Upper lobe of left lung (tissue), 6 donors: ENCODE measurements around the gene ZFHX3. TPM values are rescaled to one million over a fixed set of nuclear protein-coding genes. Genes with fewer than 3 reads are reported as not detected.

Experiments
- ATAC-seq, 2 donors: fragments of 200-7000 bp; cut with Tn5 transposase; one replicate each; pipeline ENCODE4 v1.9.1; 2022; ENCODE audit warnings: mild to moderate bottlenecking in 2 of 2, moderate library complexity in 2 of 2; ENCODE audit not compliant: low FRiP score in 2 of 2
- DNase-seq, 2 donors: peaks; one replicate each; pipeline ENCODE4 v3.0.0-alpha.2; 2019 to 2020
- H3K27ac ChIP-seq, 4 donors: fragments of 200-600 bp; sonication (generic); one replicate each; pipeline ENCODE4 v1.5.1; 2016 to 2019
- H3K27me3 ChIP-seq, 4 donors: fragments of 200-600 bp; sonication (generic); one replicate each; pipeline ENCODE4 v1.5.1; 2017 to 2019
- H3K36me3 ChIP-seq, 4 donors: fragments of 200-600 bp; sonication (generic); one replicate each; pipeline ENCODE4 v1.5.1; 2016 to 2019
- H3K4me1 ChIP-seq, 4 donors: fragments of 200-600 bp; sonication (generic); one replicate each; pipeline ENCODE4 v1.5.1; 2018 to 2019
- H3K4me3 ChIP-seq, 4 donors: fragments of 200-600 bp; sonication (generic); one replicate each; pipeline ENCODE4 v1.5.1; 2017 to 2019; ENCODE audit warnings: mild to moderate bottlenecking in 2 of 4, moderate library complexity in 1 of 4
- H3K9me3 ChIP-seq, 4 donors: fragments of 200-600 bp; sonication (generic); one replicate each; pipeline ENCODE4 v1.5.1; 2018 to 2019
- EP300 ChIP-seq, 4 donors: sonication (generic); formaldehyde crosslinking; IDR thresholded peaks; one replicate each; pipeline ENCODE4 v1.5.1; 2017; ENCODE audit warnings: antibody characterized with exemption in 4 of 4, control low read depth in 2 of 4
- POLR2A ChIP-seq, 4 donors: fragments of 450-650 bp; IDR thresholded peaks; one replicate each; pipeline ENCODE4 v1.5.1; 2016 to 2017; ENCODE audit warnings: antibody characterized with exemption in 4 of 4, mild to moderate bottlenecking in 2 of 4
- POLR2AphosphoS5 ChIP-seq, 2 donors: sonication (generic); formaldehyde crosslinking; IDR thresholded peaks; one replicate each; pipeline ENCODE4 v1.5.1; 2017; ENCODE audit warnings: antibody characterized with exemption in 2 of 2
- WGBS, 2 donors: methylation state at CpG; one replicate each; pipeline ENCODE4 v1.1.5; 2017 to 2018; 5-methylcytosine and 5-hydroxymethylcytosine counted together
- total RNA-seq, 6 donors: library from RNA; depleted of rRNA in 4 of 6; stranded (reverse); fragments of >200 nt in 4 of 6; gene quantifications; one replicate each; pipeline versions ENCODE4 v1.1.0 to v1.2.1, GENCODE V29; 2016 to 2021
- TF ChIP-seq, protein P1 (sequence below), 6 experiments: fragments of 450-650 bp in 4 of 6; fragments of 200-600 bp in 2 of 6; sonication (generic) in 2 of 6; IDR thresholded peaks; one replicate each; pipeline ENCODE4 v1.5.1; 2016 to 2019; ENCODE audit warnings: antibody characterized with exemption in 6 of 6
- donor health status: DM: no; HTN: no; CAD: no; lungs with moderate emphysema.
- donor health status: DM: no; HTN: yes; CAD: no; lungs with severe emphysema.

ZFHX3 gene
- total RNA-seq, 6 donors from 2014 or later: 22.4 to 40.3 (median 27.0) TPM

- Histone ChIP-seq H3K4me1 (peaks cover 7 to 17% (median 12%) of the 10 kb centered on the region in 4 donors), H3K36me3 (peaks cover 0 to 19% (median 8%) of the 10 kb centered on the region in 4 donors), H3K27me3 (no peaks in the 10 kb centered on the region), H3K27ac (no peak overlapping the region), H3K9me3 (no peaks in the 10 kb centered on the region), H3K4me3 (no peak overlapping the region)
- TF ChIP-seq, protein P1, sequence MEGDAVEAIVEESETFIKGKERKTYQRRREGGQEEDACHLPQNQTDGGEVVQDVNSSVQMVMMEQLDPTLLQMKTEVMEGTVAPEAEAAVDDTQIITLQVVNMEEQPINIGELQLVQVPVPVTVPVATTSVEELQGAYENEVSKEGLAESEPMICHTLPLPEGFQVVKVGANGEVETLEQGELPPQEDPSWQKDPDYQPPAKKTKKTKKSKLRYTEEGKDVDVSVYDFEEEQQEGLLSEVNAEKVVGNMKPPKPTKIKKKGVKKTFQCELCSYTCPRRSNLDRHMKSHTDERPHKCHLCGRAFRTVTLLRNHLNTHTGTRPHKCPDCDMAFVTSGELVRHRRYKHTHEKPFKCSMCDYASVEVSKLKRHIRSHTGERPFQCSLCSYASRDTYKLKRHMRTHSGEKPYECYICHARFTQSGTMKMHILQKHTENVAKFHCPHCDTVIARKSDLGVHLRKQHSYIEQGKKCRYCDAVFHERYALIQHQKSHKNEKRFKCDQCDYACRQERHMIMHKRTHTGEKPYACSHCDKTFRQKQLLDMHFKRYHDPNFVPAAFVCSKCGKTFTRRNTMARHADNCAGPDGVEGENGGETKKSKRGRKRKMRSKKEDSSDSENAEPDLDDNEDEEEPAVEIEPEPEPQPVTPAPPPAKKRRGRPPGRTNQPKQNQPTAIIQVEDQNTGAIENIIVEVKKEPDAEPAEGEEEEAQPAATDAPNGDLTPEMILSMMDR (IDR thresholded peaks at IDR 0.05): no peak
- no peak for TF ChIP-seq EP300 (IDR thresholded peaks at IDR 0.05)
- TF ChIP-seq POLR2A (IDR thresholded peaks at IDR 0.05): no peak
- no peak for TF ChIP-seq POLR2AphosphoS5 (IDR thresholded peaks at IDR 0.05)
- 95 to 96% methylated on average over 7 of the region's 7 CpGs for WGBS, 2 donors
- ATAC-seq (no peak), DNase-seq (no peak)
Measured at GRCh38 chr16:72789465-72789864, 258.5 kb downstream of the ZFHX3 start.

- TF ChIP-seq POLR2A (IDR thresholded peaks at IDR 0.05) (no peak), EP300 (IDR thresholded peaks at IDR 0.05) (no peak), POLR2AphosphoS5 (IDR thresholded peaks at IDR 0.05) (no peak)
- TF ChIP-seq, protein P1 (IDR thresholded peaks at IDR 0.05): no peak
- Histone ChIP-seq H3K36me3 (peaks cover 0 to 12% (median 5%) of the 10 kb centered on the region in 4 donors), H3K4me3 (peak overlapping the region in 3 of 4 donors; percentile 39 to 55 (median 53)), H3K4me1 (peaks cover 7 to 17% (median 12%) of the 10 kb centered on the region in 4 donors), H3K9me3 (no peaks in the 10 kb centered on the region), H3K27ac (peak overlapping the region in 2 of 4 donors; percentile 79 to 82), H3K27me3 (no peaks in the 10 kb centered on the region)
- ATAC-seq (no peak), DNase-seq (peak in 1 of 2 donors; percentile 72)
- WGBS, 2 donors: 65 to 87% methylated on average over 18 of the region's 18 CpGs
Measured at GRCh38 chr16:72788269-72788809, 259.6 kb downstream of the ZFHX3 start.

DNA sequence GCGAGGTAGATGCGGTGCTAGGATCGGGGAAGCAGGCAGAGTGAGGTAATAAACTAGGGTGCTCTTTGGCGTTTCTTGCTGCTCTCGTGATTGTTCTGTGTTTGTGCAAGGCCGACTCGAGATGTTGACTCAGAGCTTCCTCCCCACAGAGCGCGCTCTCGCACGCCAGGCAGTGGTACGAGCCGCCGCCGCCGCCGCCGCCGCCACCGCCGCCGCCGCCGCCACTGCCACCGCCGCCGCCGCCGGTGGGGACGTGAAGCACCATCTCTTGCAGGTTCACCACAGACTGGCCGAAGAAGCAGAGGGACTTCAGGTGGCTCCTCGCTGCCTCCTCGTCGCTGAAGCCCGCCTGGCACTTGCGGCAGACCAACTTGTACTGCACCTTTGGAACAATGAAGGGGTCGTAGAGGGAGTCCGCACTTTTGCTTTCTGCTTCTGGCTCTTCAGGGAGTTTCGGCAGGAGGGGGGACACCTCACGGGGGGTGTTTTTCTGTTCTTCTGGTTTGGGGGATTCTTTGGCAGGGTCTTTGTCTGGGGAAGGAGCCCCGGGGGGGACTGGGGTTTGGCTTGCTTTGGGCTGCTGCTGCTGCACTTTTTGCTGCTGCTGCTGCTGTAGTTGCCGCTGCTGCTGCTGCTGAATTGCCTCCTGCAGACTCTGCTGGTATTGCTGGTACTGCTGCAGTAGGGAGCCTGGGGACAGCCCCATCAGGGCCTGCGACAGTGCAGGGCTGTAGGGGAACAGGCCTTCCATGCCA lies 260.2 kb downstream of the ZFHX3 start:
- peaks cover 7 to 17% (median 12%) of the 10 kb centered on the region in 4 donors for H3K4me1 ChIP-seq
- H3K27me3 ChIP-seq: no peaks in the 10 kb centered on the region
- peak overlapping the region in 3 of 4 donors; percentile 39 to 55 (median 53) for H3K4me3 ChIP-seq
- TF ChIP-seq POLR2A (IDR thresholded peaks at IDR 0.05): peak in 1 of 4 donors; percentile 50
- peak in 1 of 4 donors; percentile 90 for TF ChIP-seq EP300 (IDR thresholded peaks at IDR 0.05)
- TF ChIP-seq, protein P1 (IDR thresholded peaks at IDR 0.05): peak in 1 of 6 experiments; percentile 20
- peak; percentile 38 to 60 for TF ChIP-seq POLR2AphosphoS5 (IDR thresholded peaks at IDR 0.05)
- peaks cover 0 to 6% (median under 1%) of the 10 kb centered on the region in 4 donors for H3K36me3 ChIP-seq
- peak overlapping the region in 3 of 4 donors; percentile 38 to 82 (median 79) for H3K27ac ChIP-seq
- 23 to 30% methylated on average over 8 to 43 of the region's 43 CpGs for WGBS, 2 donors
- ATAC-seq (peak; percentile 82 to 91), DNase-seq (peak; percentile 86 to 93)
- no peaks in the 10 kb centered on the region for H3K9me3 ChIP-seq

DNA sequence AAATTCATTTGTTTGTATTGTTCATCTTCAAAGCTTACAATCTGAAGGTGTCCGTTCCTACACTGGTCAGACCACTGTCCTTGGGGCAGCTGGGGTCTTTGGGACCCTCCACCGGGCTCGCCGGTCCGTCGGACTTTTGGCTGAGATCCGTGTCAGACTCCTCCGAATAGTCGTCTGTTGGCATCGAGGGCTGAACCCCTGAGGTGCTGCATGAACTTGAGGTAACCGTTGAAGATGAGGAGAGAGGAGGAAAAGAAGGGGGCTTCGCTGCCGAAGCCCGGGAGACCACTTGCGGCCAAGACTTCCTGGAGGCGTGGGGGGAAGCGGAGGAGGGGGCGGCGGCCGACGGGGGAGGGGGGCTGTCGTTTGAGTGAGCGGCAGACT lies 260.8 kb downstream of the ZFHX3 start:
- H3K4me3 ChIP-seq: peak overlapping the region in 3 of 4 donors; percentile 39 to 55 (median 53)
- no peak for ATAC-seq
- H3K27me3 ChIP-seq: no peaks in the 10 kb centered on the region
- H3K9me3 ChIP-seq: no peaks in the 10 kb centered on the region
- TF ChIP-seq, protein P1 (IDR thresholded peaks at IDR 0.05): no peak
- TF ChIP-seq EP300 (IDR thresholded peaks at IDR 0.05) (no peak), POLR2A (IDR thresholded peaks at IDR 0.05) (no peak), POLR2AphosphoS5 (IDR thresholded peaks at IDR 0.05) (no peak)
- DNase-seq: no peak
- WGBS, 2 donors: 27 to 35% methylated on average over 21 to 23 of the region's 23 CpGs
- peaks cover 0 to 6% (median 0%) of the 10 kb centered on the region in 4 donors for H3K36me3 ChIP-seq
- H3K27ac ChIP-seq: peak overlapping the region in 3 of 4 donors; percentile 38 to 82 (median 79)
- peaks cover 7 to 17% (median 12%) of the 10 kb centered on the region in 4 donors for H3K4me1 ChIP-seq
